NB4 (cell line): ENCODE measurements around the gene SLC31A1.

Experiments used
- DNase-seq: peaks from one replicate; pipeline ENCODE4 v3.0.0; 2010; ENCODE audit warnings: low read depth
- H3K4me3 ChIP-seq: one replicate; pipeline ENCODE4 v1.5.1; 2011; ENCODE audit warnings: mild to moderate bottlenecking, low read depth, low read length, moderate library complexity
- CTCF ChIP-seq: IDR thresholded peaks from one replicate; pipeline ENCODE4 v1.5.1; 2012; ENCODE audit warnings: low read depth, low read length
- MAX ChIP-seq: IDR thresholded peaks from 2 replicates; pipeline ENCODE4 v1.6.1; 2011; ENCODE audit warnings: low read depth, low read length
- MYC ChIP-seq: IDR thresholded peaks from 2 replicates; pipeline ENCODE4 v1.6.1; 2011; ENCODE audit warnings: low read depth, low read length
- POLR2A ChIP-seq: IDR thresholded peaks from 2 replicates; pipeline ENCODE4 v1.6.1; 2011; ENCODE audit warnings: mild to moderate bottlenecking; ENCODE audit not compliant: insufficient read length; ENCODE audit errors: extremely low read depth

The SLC31A1 gene

GRCh38 chr9:113257863-113258262 lies 36.5 kb downstream of the SLC31A1 start:
- TF ChIP-seq MYC (no peak), CTCF (no peak), POLR2A (no peak), MAX (no peak)
- DNase-seq = no peak
- no peak overlapping the region for H3K4me3 ChIP-seq

- TF ChIP-seq MYC (no peak), CTCF (no peak), MAX (no peak), POLR2A (no peak)
- H3K4me3 ChIP-seq = no peak overlapping the region
- DNase-seq = no peak
These were observed 36.9 kb downstream of the SLC31A1 start for GRCh38 chr9:113258282-113258681.

GRCh38 chr9:113261917-113262671 lies 40.8 kb downstream of the SLC31A1 start:
- H3K4me3 ChIP-seq = no peak overlapping the region
- TF ChIP-seq MAX (no peak), POLR2A (no peak), CTCF (no peak)
- no peak for DNase-seq

DNA sequence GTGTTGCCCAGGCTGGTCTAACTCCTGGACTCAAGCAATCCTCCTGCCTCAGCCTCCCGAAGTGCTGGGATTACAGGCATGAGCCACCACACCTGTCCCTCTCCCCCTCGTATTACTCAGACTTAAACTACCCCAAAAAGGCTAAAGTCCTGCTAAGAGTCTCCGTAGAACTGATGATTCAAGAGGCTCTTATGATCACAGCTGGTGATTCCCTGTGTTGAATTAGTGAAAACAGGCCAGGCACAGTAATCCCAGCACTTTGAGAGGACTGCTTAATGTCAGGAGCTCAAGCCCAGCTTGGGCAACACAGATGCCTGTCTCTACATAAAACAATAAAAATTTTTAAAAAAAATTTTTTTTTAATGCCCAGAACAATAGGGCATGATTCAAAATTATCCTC lies 44.8 kb downstream of the SLC31A1 start:
- TF ChIP-seq CTCF = no peak
- TF ChIP-seq MYC = no peak
- no peak for TF ChIP-seq POLR2A
- no peak for TF ChIP-seq MAX
- DNase-seq = no peak
- no peak overlapping the region for H3K4me3 ChIP-seq

DNA sequence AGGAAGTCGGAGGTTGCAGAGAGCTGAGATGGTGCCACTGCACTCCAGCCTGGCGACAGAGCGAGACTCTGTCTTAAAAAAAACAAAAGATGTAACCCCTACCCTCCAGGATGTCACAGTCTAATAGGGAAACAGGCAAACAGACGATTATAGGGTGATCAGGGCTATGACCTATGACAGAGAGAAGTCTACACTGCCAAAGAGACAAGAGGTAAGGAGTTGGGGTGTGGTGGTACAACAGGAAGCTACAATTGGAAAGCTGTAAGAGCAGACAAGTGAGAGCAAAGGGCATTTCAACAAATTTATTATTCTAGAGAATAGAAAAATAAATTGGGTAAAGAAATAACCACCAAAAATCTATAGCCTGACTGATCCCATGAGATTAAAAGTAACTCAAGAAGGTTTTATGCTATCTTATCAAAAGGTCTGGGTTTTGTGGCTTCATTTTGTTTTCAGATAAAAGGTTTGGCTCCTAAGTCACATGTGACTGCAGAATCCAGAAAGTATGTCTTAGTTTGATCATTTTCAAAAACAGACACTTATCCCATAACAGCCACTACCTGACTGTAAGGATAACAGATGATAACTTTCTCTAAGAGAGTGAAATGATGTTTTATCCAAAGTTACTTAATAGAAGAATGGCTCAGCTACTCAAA lies 46.7 kb downstream of the SLC31A1 start:
- DNase-seq = no peak
- TF ChIP-seq POLR2A (no peak), MYC (no peak), MAX (no peak), CTCF (no peak)
- H3K4me3 ChIP-seq = no peak overlapping the region
